ENCODE measurements around the gene GARRE1.

DNA sequence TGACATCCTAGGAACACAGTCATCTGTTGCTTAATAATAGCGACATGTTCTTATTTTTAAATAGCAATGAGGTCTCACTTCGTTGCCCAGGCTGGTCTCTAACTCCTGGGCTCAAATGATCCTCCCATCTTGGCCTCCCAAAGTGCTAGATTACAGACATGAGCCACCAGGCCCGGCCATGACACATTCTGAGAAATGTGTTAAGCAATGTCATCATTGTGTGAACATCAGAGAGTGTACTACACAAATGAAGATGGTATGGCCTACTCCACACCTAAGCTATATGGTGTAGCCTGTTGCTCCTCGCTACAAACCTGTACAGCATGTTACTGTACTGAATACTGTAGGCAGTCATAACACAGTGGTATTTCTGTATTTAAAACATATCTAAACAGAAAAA lies 24.6 kb upstream of the GARRE1 start:
- TF ChIP-seq CTCF (conservative IDR thresholded peaks at IDR 0.05; ENCODE audit: low read depth, low read length): no peak
- TF ChIP-seq EZH2 (IDR thresholded peaks at IDR 0.05; ENCODE audit: low read length, unreplicated experiment): no peak
- no peak for TF ChIP-seq EZH2phosphoT487 (IDR thresholded peaks at IDR 0.05; ENCODE audit: borderline replicate concordance, low read length)
